KOPT-K1 (cell line): Measurements from ENCODE around the gene CHCHD6.

ENCODE experiments used
- H3K27ac ChIP-seq: fragments of 200-600 bp; sonication (generic); 2 replicates; pipeline ENCODE4 v1.5.1; 2016; ENCODE audit warnings: antibody characterized with exemption, mild to moderate bottlenecking, low read depth, low read length; ENCODE audit not compliant: poor library complexity, severe bottlenecking
- H3K36me3 ChIP-seq: fragments of 200-600 bp; sonication (generic); 2 replicates; pipeline ENCODE4 v1.5.1; 2017; ENCODE audit warnings: antibody characterized with exemption, mild to moderate bottlenecking, low read length, moderate library complexity; ENCODE audit not compliant: insufficient read depth
- H3K9me3 ChIP-seq: fragments of 200-600 bp; sonication (generic); 2 replicates; pipeline ENCODE4 v1.5.1; 2017; ENCODE audit warnings: antibody characterized with exemption, low read length, mild to moderate bottlenecking; ENCODE audit not compliant: insufficient read depth, poor library complexity, severe bottlenecking

CHCHD6 gene

DNA sequence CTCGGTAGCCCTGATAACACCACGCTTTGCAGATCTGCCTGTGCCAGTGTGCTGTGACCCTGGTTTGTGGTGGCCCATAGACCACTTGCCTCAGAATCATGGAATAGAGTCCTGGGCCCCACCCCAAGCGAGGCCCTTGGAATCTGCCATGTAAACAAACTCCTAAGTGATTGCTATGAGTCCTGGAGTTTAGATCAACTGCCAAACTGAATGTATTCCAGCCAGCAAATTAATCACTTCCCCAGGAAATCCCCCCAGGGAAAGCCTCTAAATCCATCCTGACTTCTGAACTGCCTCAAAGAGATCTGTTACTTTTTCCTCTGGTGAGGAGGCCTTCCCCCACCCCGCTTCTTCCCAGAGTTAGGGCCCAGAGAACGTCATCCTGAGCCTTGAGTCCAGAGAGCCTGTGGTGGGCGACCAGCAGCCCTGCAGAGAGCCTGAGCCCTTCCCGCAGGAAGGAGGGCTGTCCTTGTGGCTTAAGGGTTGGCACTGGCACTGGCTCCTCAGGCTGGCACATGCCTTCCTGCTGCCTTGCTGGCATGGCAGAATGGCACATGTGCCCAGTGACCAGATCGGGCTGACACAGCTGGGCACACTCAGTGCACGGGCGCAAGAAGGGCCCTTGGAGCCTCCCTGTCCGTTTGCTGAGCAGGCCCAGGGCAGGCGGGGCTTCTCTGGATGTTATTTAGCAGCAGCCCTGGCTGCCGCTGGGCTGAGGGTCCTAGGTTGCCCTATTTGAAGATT is 228.3 kb downstream of the CHCHD6 start:
- H3K36me3 ChIP-seq: no peaks in the 10 kb centered on the region
- H3K27ac ChIP-seq: no peak overlapping the region

DNA sequence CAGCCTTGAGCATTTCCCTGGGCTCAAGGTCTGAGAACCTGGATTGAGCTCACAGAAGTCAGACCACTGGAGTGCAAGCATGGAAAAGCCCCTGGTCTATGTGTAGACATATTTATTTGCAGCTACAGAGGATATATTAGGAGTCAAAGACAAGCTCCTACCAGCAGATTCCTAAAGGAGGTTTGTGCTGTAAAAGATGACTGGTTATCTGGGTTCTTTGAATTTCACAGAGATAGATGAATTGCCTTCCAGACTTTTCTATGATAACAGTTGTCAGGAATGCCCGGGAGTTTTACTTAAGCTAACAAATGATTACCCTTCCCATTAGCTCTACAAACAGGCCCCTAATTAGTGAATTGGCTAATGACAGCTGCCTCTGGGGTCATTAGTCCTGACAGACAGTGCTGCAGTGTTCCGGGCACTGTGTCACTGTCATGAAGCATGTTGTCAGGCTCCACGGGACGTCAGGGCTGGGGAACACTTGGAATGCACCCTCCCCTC is 230.0 kb downstream of the CHCHD6 start:
- no peak overlapping the region for H3K27ac ChIP-seq
- no peaks in the 10 kb centered on the region for H3K9me3 ChIP-seq
- H3K36me3 ChIP-seq: no peaks in the 10 kb centered on the region

More for the DNA sequence above, 228.3 kb downstream of the CHCHD6 start:
- no peaks in the 10 kb centered on the region for H3K9me3 ChIP-seq

DNA sequence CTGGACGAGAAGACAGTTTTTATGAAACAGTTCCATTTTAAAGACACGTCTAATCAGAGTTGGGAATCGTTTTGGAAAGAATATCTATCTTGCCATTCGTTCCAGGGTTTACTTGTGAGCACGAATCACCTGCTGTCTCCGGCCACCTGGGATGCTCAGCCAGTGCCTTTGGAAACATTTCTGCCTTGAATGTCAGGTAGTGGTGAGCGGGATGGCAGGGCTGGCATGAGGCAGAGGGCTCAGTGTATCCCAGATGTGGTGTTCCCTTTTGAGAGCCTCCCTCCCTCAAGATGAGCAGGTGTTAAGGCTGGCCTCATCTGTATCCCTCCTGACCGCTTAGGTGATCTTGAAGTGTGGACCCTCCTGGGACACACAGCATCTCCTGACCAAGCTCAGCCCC is 231.0 kb downstream of the CHCHD6 start:
- Histone ChIP-seq H3K9me3 (no peaks in the 10 kb centered on the region), H3K27ac (no peak overlapping the region), H3K36me3 (no peaks in the 10 kb centered on the region)

DNA sequence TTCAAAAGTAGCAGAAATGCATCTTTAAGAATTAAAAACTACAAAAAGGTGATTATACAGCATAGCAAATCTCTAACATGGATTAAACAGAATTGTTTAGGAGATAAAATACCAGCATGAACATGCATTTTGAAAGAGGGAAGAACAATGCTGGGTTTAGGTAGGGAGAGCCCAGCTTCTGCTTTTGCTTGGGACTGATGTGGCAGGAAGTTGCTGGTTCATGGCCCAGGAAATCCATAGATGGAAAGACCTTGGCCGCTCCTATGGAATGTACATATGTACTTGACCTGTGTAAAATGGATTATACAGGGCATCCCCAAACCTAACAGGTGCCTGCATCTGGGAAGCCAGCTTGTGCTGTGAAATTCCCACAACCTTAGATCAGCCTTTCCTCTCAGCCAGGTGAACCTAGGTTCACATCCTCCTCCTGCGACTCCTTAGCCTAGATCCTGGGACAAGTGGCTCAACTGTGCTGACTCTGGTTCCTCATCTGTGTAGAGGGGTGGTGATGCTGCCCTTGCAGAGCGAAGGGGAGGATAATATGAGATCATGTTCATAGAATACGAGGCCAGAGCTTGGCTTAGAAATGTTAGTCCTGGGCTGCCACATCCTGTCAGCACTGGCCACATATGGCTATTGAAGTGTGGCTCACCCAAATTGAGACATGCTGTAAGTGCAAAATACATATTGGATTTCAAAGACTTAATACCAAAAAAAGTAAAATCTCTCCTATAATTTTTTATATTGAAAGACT is 231.9 kb downstream of the CHCHD6 start:
- Histone ChIP-seq H3K27ac (no peak overlapping the region), H3K9me3 (no peaks in the 10 kb centered on the region), H3K36me3 (no peaks in the 10 kb centered on the region)

DNA sequence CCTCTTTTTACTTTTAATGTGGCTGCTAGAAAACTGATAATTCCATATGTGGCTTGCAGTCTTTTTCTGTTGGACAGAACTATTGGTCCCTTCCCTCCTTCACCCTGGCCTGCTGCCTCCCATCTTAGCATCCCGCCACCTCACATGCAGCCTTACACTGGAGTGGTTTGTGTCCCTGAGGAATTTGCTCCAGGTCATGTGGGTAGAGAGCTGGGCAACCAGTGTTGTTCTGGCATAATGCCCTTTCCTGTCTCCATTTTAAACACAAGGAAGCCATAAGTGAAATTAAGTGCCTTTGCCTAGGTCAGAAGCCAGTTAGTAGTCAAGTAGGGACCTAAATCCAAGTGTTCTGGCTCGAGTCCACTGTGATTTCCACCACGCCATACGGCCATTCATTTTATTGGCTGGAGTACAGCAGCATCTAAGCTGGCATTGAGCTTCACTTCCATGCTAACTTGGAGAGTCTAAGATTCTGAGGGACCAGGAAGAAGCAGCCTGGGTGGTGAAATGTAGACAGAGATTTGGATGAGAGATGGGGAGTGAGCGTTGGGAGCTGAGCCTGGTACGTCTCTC is 232.9 kb downstream of the CHCHD6 start:
- Histone ChIP-seq H3K36me3 (no peaks in the 10 kb centered on the region), H3K27ac (no peak overlapping the region), H3K9me3 (no peaks in the 10 kb centered on the region)

DNA sequence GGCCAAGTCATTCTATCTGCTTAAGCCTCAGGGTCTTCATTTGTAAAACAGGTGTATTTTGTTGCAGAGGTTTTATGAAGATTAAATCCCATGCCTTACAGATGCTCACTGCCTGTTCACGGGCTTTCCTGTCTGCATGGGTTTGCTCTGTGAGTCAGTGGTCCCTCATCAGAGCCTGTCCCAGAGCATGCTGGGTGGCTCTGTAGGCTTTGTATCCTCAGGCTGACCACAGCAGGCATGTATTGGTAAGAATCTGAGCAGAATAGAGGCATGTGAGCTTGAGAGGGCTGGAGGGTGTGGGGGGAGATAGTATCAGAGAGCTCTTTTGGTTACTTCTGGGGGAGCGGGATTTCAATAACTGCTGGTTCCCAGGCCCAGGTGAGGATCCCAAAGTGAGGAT is 233.5 kb downstream of the CHCHD6 start:
- H3K27ac ChIP-seq: no peak overlapping the region
- no peaks in the 10 kb centered on the region for H3K36me3 ChIP-seq
- H3K9me3 ChIP-seq: no peaks in the 10 kb centered on the region

DNA sequence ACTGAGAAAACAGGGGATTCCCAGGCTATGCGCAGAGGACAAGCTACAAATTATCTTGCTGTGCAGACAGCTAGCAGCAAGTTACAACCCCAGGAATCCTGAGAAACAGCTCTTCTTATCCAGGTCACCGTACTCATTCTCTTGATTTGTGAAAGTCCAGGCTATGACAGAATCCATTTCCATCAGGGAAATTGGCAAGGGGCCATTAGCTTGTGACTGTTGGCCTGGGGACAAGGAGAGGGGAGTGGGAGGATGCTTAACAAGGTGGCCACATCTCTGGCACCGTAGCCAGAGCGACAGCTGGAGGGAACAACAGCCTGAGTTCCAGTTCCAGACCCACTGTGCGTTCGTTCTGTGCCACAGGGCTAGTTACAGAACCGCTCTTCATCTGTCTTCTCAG is 233.9 kb downstream of the CHCHD6 start:
- Histone ChIP-seq H3K9me3 (no peaks in the 10 kb centered on the region), H3K27ac (no peak overlapping the region), H3K36me3 (no peaks in the 10 kb centered on the region)

DNA sequence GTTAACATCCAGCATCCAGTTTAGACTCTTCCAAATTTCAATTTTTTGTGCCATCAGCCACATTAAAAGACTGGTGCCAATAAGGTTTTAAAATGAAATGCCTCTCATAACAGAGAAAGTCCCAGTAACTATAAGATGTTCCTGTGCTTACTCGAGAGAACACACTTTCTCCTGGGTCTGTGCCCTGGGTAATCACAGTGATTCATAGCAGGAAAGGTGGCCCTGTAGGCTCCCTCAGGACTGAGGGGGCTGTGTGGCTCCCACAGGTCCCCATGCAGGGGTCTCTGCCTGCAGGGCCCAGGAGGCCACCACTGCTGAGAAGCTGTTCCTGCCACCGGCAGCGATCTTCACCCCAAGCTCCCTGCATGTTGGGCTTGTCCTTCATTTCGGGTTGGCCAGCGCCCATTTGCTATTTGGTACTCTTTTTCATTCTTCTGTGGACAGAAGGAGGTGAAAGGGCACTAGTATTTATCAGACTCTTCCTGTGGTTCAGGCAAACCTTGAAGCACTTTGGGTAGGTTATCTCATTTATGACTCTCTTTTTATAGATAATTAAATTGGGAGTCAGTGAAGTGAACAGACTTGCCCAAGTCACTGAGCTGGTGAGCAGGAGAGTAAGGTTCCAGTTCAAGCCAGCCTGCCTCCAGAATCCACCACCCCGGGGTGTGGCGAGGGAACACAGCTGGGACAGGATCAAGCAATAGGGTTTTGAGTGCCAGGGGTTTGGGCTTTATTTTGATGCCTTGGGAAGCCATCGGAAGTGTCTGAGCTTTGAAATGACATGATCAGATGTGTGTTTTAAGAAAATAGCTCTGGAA is 234.7 kb downstream of the CHCHD6 start:
- Histone ChIP-seq H3K36me3 (no peaks in the 10 kb centered on the region), H3K9me3 (no peaks in the 10 kb centered on the region), H3K27ac (no peak overlapping the region)

DNA sequence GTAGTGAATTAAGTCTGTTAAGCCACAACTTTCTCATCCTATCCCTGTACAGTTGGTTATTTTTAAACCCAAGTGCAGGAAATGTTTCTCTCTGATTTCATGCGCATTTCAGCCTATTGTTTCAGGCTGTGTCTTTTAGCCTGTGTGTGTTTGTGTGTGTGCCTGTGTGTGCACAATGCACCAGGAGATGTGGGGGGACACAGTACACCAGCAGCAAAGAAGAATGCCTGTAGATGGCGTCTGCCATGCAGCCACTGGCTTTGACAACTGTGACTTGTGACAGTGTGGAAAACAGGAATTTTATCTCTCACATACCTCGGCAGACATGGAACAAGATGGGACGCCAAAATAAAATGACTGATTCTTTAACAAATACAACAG is 235.3 kb downstream of the CHCHD6 start:
- H3K27ac ChIP-seq: no peak overlapping the region
- H3K9me3 ChIP-seq: no peaks in the 10 kb centered on the region
- H3K36me3 ChIP-seq: no peaks in the 10 kb centered on the region

DNA sequence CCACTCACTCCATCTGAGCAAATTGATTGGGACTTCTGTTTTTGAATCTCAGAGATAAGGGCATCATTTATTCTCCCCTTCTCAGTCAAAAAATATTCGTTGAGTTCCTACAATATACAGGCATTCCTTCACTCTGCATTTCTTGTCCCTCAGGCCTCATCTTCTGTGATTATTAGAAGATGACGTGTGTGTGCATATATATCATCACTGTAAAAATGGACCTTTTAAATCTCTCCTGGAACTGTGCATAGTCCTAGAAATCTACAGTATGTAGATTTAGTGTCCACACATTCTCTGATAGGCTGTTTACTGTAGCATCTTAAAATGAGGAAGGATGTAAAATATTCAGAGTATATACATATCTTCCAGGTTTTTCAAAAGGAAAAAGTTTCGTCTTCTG is 235.7 kb downstream of the CHCHD6 start:
- Histone ChIP-seq H3K36me3 (no peaks in the 10 kb centered on the region), H3K9me3 (no peaks in the 10 kb centered on the region), H3K27ac (no peak overlapping the region)

DNA sequence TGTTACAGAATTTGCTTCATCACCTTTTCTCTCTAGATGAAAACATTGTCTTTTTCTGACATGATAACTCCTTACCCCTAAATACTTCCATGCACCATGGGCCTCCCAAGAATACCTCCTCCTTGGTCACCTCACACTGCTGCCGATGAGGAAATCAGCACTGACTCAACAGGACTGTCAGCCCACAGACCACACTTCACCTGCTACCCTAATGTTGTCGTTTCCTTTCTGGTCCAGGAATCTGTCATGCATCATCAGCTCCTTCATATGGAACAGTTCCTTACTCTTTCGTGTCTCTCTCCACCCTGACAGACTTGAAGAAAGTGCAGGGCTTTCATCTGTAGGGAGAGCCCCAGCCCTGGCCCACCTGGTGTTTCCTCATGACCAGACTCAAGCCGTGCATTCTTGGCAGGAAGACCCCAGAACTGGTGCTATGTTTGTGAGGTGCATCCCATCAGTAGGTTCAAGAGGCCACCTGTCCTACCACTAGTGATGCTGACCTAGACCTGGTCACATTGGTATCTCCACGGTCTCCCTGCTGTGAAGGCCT is 237.8 kb downstream of the CHCHD6 start:
- H3K9me3 ChIP-seq: no peaks in the 10 kb centered on the region
- H3K27ac ChIP-seq: no peak overlapping the region
- H3K36me3 ChIP-seq: no peaks in the 10 kb centered on the region

DNA sequence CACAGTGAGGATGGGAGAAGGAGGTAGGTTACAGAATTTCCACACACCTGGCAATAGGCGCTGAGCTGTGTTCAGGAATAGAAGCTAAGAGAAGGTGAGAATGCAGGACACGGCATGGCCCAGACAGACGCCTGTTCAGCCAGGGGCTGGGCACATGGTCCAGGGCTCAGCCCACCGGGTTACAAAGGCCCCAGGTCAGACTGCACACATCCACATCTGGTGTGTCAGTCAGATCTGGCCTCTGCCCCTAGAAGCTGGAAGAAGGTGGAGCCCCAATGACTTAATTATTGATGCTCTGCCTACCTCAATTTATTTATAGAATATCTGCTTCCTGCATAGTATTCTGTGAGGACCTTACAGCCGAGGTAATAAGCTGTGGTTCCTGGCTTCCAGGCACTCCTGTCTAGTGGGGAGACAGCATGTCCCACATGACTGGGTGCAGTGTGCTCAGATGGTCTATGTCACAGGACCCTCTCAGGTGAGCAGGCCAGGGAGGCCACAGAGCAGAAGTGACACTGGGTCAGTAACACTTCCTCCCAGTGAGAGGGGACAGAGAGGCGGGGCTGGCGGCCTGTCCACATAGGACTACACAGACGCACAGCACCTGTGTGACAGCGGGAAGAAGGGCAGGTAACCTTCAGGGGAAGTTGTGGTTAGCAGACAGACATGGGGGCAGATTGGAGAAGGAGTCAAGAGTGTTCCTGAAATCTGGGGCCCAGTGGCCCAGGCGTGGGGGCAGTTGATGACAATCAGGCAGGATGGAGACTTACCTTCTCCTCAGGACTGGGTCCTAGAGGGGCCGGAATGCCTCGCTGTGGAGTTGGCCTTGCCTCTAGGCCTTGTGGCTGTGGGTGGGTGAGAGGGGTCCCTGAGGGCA is 240.3 kb downstream of the CHCHD6 start:
- H3K9me3 ChIP-seq: no peaks in the 10 kb centered on the region
- H3K36me3 ChIP-seq: no peaks in the 10 kb centered on the region
- H3K27ac ChIP-seq: no peak overlapping the region

DNA sequence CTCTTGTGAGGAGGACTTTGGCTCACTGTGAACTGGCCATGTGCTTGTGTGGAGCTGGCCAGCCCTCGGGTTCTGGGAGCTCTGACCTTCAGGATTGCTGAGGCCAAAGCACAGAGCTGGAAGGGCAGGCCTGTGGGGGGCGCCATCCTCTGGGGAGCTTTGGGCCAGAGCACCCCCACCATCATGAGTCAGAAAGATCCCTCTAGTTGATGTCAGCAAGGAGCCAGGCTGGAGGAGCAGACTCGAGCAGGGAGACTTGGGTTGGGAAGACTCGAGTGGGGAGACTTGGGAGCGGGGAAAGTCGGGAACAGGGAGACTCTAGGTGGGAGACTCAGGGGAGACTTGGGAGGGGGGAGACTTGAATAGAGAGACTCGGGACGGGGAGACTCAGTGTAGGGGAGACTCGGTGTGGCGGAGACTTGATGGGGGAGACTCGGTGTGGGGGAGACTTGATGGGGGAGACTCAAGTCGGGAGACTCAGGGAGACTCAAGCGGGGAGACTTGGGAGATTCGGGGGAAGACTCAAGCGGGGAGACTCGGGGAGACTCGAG is 241.2 kb downstream of the CHCHD6 start:
- H3K9me3 ChIP-seq: no peaks in the 10 kb centered on the region
- no peak overlapping the region for H3K27ac ChIP-seq
- no peaks in the 10 kb centered on the region for H3K36me3 ChIP-seq

DNA sequence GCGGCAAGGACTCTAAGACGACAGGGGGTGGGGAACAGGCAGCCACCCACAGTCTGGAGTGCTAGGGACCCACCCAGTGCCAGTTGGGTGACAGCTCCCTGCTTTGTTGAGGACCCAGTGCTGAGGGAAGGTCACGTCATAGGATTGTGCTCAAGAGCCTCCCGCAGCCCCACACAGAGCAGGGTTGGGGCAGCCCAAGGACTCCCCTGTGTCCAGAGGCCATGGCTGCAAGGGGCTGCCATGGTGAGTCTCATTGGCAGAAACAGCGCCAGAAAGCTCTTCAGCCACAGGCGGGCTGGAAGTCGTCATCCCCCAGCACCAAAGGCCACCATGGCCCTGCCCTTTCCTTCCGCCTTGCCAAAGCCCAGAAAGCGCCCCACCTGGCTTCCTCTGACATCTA is 241.9 kb downstream of the CHCHD6 start:
- Histone ChIP-seq H3K36me3 (no peaks in the 10 kb centered on the region), H3K9me3 (no peaks in the 10 kb centered on the region), H3K27ac (no peak overlapping the region)
